Vagina (tissue), 2 donors: ENCODE results near the gene SSBP2. TPM values are rescaled to one million over a fixed set of nuclear protein-coding genes. Genes with fewer than 3 reads are reported as not detected.

Source experiments
- DNase-seq, 2 donors: peaks; one replicate each; pipeline ENCODE4 v3.0.0-alpha.2; 2017; ENCODE audit errors: extremely low spot score in 2 of 2
- H3K27ac ChIP-seq: fragments of 200-600 bp; sonication (generic); one replicate; pipeline ENCODE4 v1.5.1; 2019
- H3K27me3 ChIP-seq: fragments of 200-600 bp; sonication (generic); one replicate; pipeline ENCODE4 v1.5.1; 2019
- H3K36me3 ChIP-seq, 2 donors: fragments of 200-600 bp; sonication (generic); one replicate each; pipeline ENCODE4 v1.5.1; 2017 to 2019
- H3K4me1 ChIP-seq: fragments of 200-600 bp; sonication (generic); one replicate; pipeline ENCODE4 v1.5.1; 2019
- H3K4me3 ChIP-seq, 2 donors: fragments of 200-600 bp; sonication (generic); 1 replicate in 1 of 2; 2 replicates in 1 of 2; pipeline ENCODE4 v1.5.1; 2016 to 2019
- H3K9me3 ChIP-seq: fragments of 200-600 bp; sonication (generic); one replicate; pipeline ENCODE4 v1.5.1; 2019
- CTCF ChIP-seq, 3 experiments: fragments of 450-650 bp in 2 of 3; fragments of 200-600 bp in 1 of 3; sonication (generic) in 1 of 3; IDR thresholded peaks; one replicate each; pipeline ENCODE4 v1.5.1; 2017 to 2019; ENCODE audit warnings: antibody characterized with exemption in 3 of 3, mild to moderate bottlenecking in 2 of 3, moderate library complexity in 2 of 3
- POLR2A ChIP-seq, 2 donors: fragments of 450-650 bp; IDR thresholded peaks; one replicate each; pipeline ENCODE4 v1.6.1; 2017; ENCODE audit warnings: antibody characterized with exemption in 2 of 2, mild to moderate bottlenecking in 2 of 2, moderate library complexity in 2 of 2
- POLR2AphosphoS5 ChIP-seq, 2 donors: sonication (generic); formaldehyde crosslinking; IDR thresholded peaks; one replicate each; pipeline ENCODE4 v1.9.0; 2017; ENCODE audit warnings: antibody characterized with exemption in 2 of 2, mild to moderate bottlenecking in 2 of 2, low read depth in 1 of 2; ENCODE audit not compliant: insufficient read depth in 1 of 2
- intact Hi-C: fragments of 100-400 bp; cut with DNase I; formaldehyde crosslinking; loops from one replicate; pipeline ENCODE4 v1.15.1; 2023
- total RNA-seq: library from RNA; depleted of rRNA; stranded (reverse); fragments of >200 nt; gene quantifications from one replicate; pipeline ENCODE4 v1.2.3, GENCODE V29; 2016

The SSBP2 gene
- total RNA-seq, 1 donor from 2014 or later: 66.3 TPM

GRCh38 chr5:81400375-81400774 lies 350.5 kb downstream of the SSBP2 start:
- no peaks in the 10 kb centered on the region for H3K27me3 ChIP-seq
- no peaks in the 10 kb centered on the region for H3K4me1 ChIP-seq
- H3K4me3 ChIP-seq: no peak overlapping the region
- no peaks in the 10 kb centered on the region for H3K36me3 ChIP-seq
- DNase-seq: no peak
- TF ChIP-seq POLR2A (IDR thresholded peaks at IDR 0.05) (no peak), POLR2AphosphoS5 (IDR thresholded peaks at IDR 0.05; ENCODE audit: insufficient read depth in 1 of 2, low read depth in 1 of 2) (no peak), CTCF (IDR thresholded peaks at IDR 0.05) (no peak)
- no peak overlapping the region for H3K27ac ChIP-seq
- no peaks in the 10 kb centered on the region for H3K9me3 ChIP-seq
- intact Hi-C loops: no loop called here

- Histone ChIP-seq H3K27ac (no peak overlapping the region), H3K27me3 (no peaks in the 10 kb centered on the region), H3K36me3 (no peaks in the 10 kb centered on the region), H3K9me3 (no peaks in the 10 kb centered on the region), H3K4me1 (no peaks in the 10 kb centered on the region), H3K4me3 (no peak overlapping the region)
- TF ChIP-seq POLR2AphosphoS5 (IDR thresholded peaks at IDR 0.05; ENCODE audit: insufficient read depth in 1 of 2, low read depth in 1 of 2): no peak
- TF ChIP-seq POLR2A (IDR thresholded peaks at IDR 0.05): no peak
- no peak for TF ChIP-seq CTCF (IDR thresholded peaks at IDR 0.05)
- no peak for DNase-seq
- intact Hi-C loops: no loop called here
Measured at GRCh38 chr5:81398741-81399140, 352.2 kb downstream of the SSBP2 start.

- no peaks in the 10 kb centered on the region for H3K27me3 ChIP-seq
- H3K4me1 ChIP-seq: no peaks in the 10 kb centered on the region
- DNase-seq: no peak
- intact Hi-C loops: no loop called here
- H3K9me3 ChIP-seq: no peaks in the 10 kb centered on the region
- no peak overlapping the region for H3K4me3 ChIP-seq
- H3K36me3 ChIP-seq: no peaks in the 10 kb centered on the region
- no peak overlapping the region for H3K27ac ChIP-seq
- TF ChIP-seq POLR2A (IDR thresholded peaks at IDR 0.05) (no peak), CTCF (IDR thresholded peaks at IDR 0.05) (no peak), POLR2AphosphoS5 (IDR thresholded peaks at IDR 0.05; ENCODE audit: insufficient read depth in 1 of 2, low read depth in 1 of 2) (no peak)
Measured at GRCh38 chr5:81397176-81397575, 353.7 kb downstream of the SSBP2 start.

- intact Hi-C loops: no loop called here
- Histone ChIP-seq H3K36me3 (no peaks in the 10 kb centered on the region), H3K27ac (no peak overlapping the region), H3K4me1 (no peaks in the 10 kb centered on the region), H3K27me3 (no peaks in the 10 kb centered on the region), H3K4me3 (no peak overlapping the region), H3K9me3 (no peaks in the 10 kb centered on the region)
- no peak for TF ChIP-seq CTCF (IDR thresholded peaks at IDR 0.05)
- no peak for DNase-seq
Measured at GRCh38 chr5:81395262-81395661, 355.6 kb downstream of the SSBP2 start.

GRCh38 chr5:81393783-81394718 lies 356.8 kb downstream of the SSBP2 start, which contains the start of gene ACOT12:
TSS of gene ACOT12 (minus strand) at chr5:81394134. CDS start at chr5:81394114, 20 bp downstream.
- Histone ChIP-seq H3K27me3 (no peaks in the 10 kb centered on the region), H3K36me3 (no peaks in the 10 kb centered on the region), H3K4me3 (peak within 1 kb of the TSS; percentile 41 to 43), H3K4me1 (no peaks in the 10 kb centered on the region), H3K27ac (no peak within 1 kb of the TSS), H3K9me3 (no peaks in the 10 kb centered on the region)
- no peak for DNase-seq
- intact Hi-C loops: no loop called here
- TF ChIP-seq POLR2AphosphoS5 (IDR thresholded peaks at IDR 0.05; ENCODE audit: insufficient read depth in 1 of 2, low read depth in 1 of 2) (no peak), POLR2A (IDR thresholded peaks at IDR 0.05) (no peak), CTCF (IDR thresholded peaks at IDR 0.05) (no peak)
